Body of pancreas (tissue), 4 donors: ENCODE measurements around the gene MAL.

ENCODE experiments used
- POLR2A ChIP-seq, 3 donors: fragments of 450-650 bp; IDR thresholded peaks; one replicate each; pipeline ENCODE4 v1.6.1; 2016; ENCODE audit warnings: antibody characterized with exemption in 3 of 3, mild to moderate bottlenecking in 2 of 3
- TF ChIP-seq, protein P1 (sequence below), 7 experiments: fragments of 450-650 bp in 4 of 7; fragments of 200-600 bp in 3 of 7; sonication (generic) in 3 of 7; IDR thresholded peaks; one replicate each; pipeline ENCODE4 v1.5.1; 2016 to 2019; ENCODE audit warnings: antibody characterized with exemption in 7 of 7

DNA sequence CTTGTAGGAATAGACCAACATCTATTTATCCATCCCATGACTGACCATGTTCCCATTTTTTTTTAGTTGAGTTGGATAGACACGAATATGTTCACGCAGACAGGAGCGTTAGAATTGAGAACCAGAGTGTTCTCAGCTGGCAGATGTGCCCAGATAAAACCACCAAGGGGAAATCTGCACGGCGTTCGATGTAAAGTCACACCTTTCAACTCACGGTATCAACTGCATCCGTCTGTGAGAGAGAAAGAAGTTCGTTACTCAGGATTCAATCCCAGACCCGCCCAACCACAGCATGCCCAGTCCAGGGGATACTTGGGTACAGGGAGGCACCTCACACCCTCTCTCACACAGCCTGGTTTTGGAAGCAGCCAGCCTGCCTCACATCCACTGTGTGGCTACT lies 26.1 kb downstream of the MAL start:
- TF ChIP-seq, protein P1, sequence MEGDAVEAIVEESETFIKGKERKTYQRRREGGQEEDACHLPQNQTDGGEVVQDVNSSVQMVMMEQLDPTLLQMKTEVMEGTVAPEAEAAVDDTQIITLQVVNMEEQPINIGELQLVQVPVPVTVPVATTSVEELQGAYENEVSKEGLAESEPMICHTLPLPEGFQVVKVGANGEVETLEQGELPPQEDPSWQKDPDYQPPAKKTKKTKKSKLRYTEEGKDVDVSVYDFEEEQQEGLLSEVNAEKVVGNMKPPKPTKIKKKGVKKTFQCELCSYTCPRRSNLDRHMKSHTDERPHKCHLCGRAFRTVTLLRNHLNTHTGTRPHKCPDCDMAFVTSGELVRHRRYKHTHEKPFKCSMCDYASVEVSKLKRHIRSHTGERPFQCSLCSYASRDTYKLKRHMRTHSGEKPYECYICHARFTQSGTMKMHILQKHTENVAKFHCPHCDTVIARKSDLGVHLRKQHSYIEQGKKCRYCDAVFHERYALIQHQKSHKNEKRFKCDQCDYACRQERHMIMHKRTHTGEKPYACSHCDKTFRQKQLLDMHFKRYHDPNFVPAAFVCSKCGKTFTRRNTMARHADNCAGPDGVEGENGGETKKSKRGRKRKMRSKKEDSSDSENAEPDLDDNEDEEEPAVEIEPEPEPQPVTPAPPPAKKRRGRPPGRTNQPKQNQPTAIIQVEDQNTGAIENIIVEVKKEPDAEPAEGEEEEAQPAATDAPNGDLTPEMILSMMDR (IDR thresholded peaks at IDR 0.05): no peak
- TF ChIP-seq POLR2A (IDR thresholded peaks at IDR 0.05): no peak
